GM23248 (cell line): ENCODE measurements around the gene CPLX1. TPM values are rescaled to one million over a fixed set of nuclear protein-coding genes. Genes with fewer than 3 reads are reported as not detected.

ENCODE experiments used
- DNase-seq: peaks from one replicate; pipeline ENCODE4 v3.0.0-alpha.2; 2015
- H2AFZ ChIP-seq: fragments of 200-600 bp; sonication (generic); 2 replicates; pipeline ENCODE4 v1.6.1; 2016; ENCODE audit warnings: antibody characterized with exemption
- H3F3A ChIP-seq: fragments of 200-600 bp; sonication (generic); 2 replicates; pipeline ENCODE4 v1.6.1; 2016; ENCODE audit warnings: mild to moderate bottlenecking, antibody characterized with exemption, mixed run types; ENCODE audit not compliant: insufficient read depth
- H3K27ac ChIP-seq: fragments of 200-600 bp; sonication (generic); 2 replicates; pipeline ENCODE4 v1.5.1; 2016; ENCODE audit warnings: mild to moderate bottlenecking
- H3K27me3 ChIP-seq: fragments of 200-600 bp; sonication (generic); replicated peaks from 2 replicates; pipeline ENCODE4 v1.6.1; 2016; ENCODE audit warnings: mild to moderate bottlenecking; ENCODE audit not compliant: insufficient read depth
- H3K36me3 ChIP-seq: fragments of 200-600 bp; sonication (generic); 2 replicates; pipeline ENCODE4 v1.6.1; 2016; ENCODE audit warnings: low read depth, mild to moderate bottlenecking
- H3K4me1 ChIP-seq: fragments of 200-600 bp; sonication (generic); 2 replicates; pipeline ENCODE4 v1.6.1; 2016; ENCODE audit warnings: mild to moderate bottlenecking; ENCODE audit not compliant: insufficient read depth
- H3K4me2 ChIP-seq: fragments of 200-600 bp; sonication (generic); one replicate; pipeline ENCODE4 v1.6.1; 2016; ENCODE audit warnings: mild to moderate bottlenecking; ENCODE audit not compliant: unreplicated experiment
- H3K4me3 ChIP-seq: fragments of 200-600 bp; sonication (generic); 2 replicates; pipeline ENCODE4 v1.5.1; 2016; ENCODE audit warnings: mild to moderate bottlenecking
- H3K79me2 ChIP-seq: fragments of 200-600 bp; sonication (generic); 2 replicates; pipeline ENCODE4 v1.6.1; 2016; ENCODE audit warnings: mild to moderate bottlenecking; ENCODE audit not compliant: insufficient read depth
- H3K9ac ChIP-seq: fragments of 200-600 bp; sonication (generic); 2 replicates; pipeline ENCODE4 v1.6.1; 2016; ENCODE audit warnings: mild to moderate bottlenecking
- H3K9me2 ChIP-seq: fragments of 200-600 bp; sonication (generic); 2 replicates; pipeline ENCODE4 v1.6.1; 2016; ENCODE audit warnings: mixed run types, mild to moderate bottlenecking, moderate library complexity; ENCODE audit not compliant: insufficient read depth
- H3K9me3 ChIP-seq: fragments of 200-600 bp; sonication (generic); one replicate; pipeline ENCODE4 v1.6.1; 2017; ENCODE audit warnings: low read depth
- H4K20me1 ChIP-seq: fragments of 200-600 bp; sonication (generic); 2 replicates; pipeline ENCODE4 v1.6.0; 2016; ENCODE audit not compliant: insufficient read depth
- EZH2 ChIP-seq: fragments of 200-600 bp; sonication (generic); IDR thresholded peaks from 2 replicates; pipeline ENCODE4 v1.6.1; 2018; ENCODE audit warnings: antibody characterized with exemption, mild to moderate bottlenecking; ENCODE audit not compliant: insufficient read depth, poor library complexity, severe bottlenecking
- EZH2phosphoT487 ChIP-seq: fragments of 200-600 bp; sonication (generic); IDR thresholded peaks from 2 replicates; pipeline ENCODE4 v1.6.1; 2018; ENCODE audit warnings: antibody characterized with exemption, moderate library complexity, mild to moderate bottlenecking, low read depth; ENCODE audit not compliant: insufficient read depth
- WGBS, 2 experiments: methylation state at CpG; one replicate each; pipeline ENCODE4 v1.1.6; 2015 to 2017; ENCODE audit warnings: low lambda C conversion rate in 2 of 2, low coverage in 1 of 2; ENCODE audit errors: missing lambda C conversion rate in 2 of 2; 5-methylcytosine and 5-hydroxymethylcytosine counted together
- in situ Hi-C: fragments of 300-500 bp; cut with MboI; formaldehyde crosslinking; loops from 2 replicates; pipeline ENCODE4 v1.15.0; 2020
- polyA plus RNA-seq: library from polyadenylated mRNA; unstranded; fragments of >200 nt; fragmentation: Nextera tagmentation; extraction: Ambion mirVana; gene quantifications from 2 replicates; pipeline ENCODE4 v1.2.1, GENCODE V29; 2016
- total RNA-seq: library from RNA; depleted of rRNA; stranded (reverse); fragments of >200 nt; shearing (Covaris generic); gene quantifications from 2 replicates; pipeline ENCODE4 v1.2.3, GENCODE V29; 2014

Gene CPLX1
- total and polyA plus RNA-seq, 2 experiments from 2014 or later: not detected

- Histone ChIP-seq H3K36me3 (no peaks in the 10 kb centered on the region), H3K9ac (no peak overlapping the region), H3K27me3 (peaks cover 47% of the 10 kb centered on the region), H3K4me3 (no peak overlapping the region), H4K20me1 (no peaks in the 10 kb centered on the region), H2AFZ (no peak overlapping the region), H3K9me3 (no peaks in the 10 kb centered on the region), H3K9me2 (no peaks in the 10 kb centered on the region), H3K4me1 (no peaks in the 10 kb centered on the region), H3K79me2 (no peaks in the 10 kb centered on the region), H3K27ac (no peak overlapping the region), H3K4me2 (no peak overlapping the region), H3F3A (no peaks in the 10 kb centered on the region)
- in situ Hi-C loops: no loop called here
- no peak for DNase-seq
- TF ChIP-seq EZH2phosphoT487 (no peak), EZH2 (no peak)
- WGBS, 2 experiments: 52 to 57% methylated on average over 22 of the region's 22 CpGs
Measured at GRCh38 chr4:821181-821591, 4.7 kb downstream of the CPLX1 start.

- Histone ChIP-seq H4K20me1 (no peaks in the 10 kb centered on the region), H3K9me3 (no peaks in the 10 kb centered on the region), H3K4me3 (no peak overlapping the region), H3K9ac (no peak overlapping the region), H3K79me2 (no peaks in the 10 kb centered on the region), H3K9me2 (no peaks in the 10 kb centered on the region), H3F3A (no peaks in the 10 kb centered on the region), H3K36me3 (no peaks in the 10 kb centered on the region), H3K4me1 (no peaks in the 10 kb centered on the region), H2AFZ (no peak overlapping the region), H3K27ac (no peak overlapping the region), H3K27me3 (peaks cover 51% of the 10 kb centered on the region), H3K4me2 (no peak overlapping the region)
- DNase-seq: no peak
- in situ Hi-C loops: no loop called here
- WGBS, 2 experiments: 63 to 69% methylated on average over 17 to 21 of the region's 24 CpGs
- no peak for TF ChIP-seq EZH2phosphoT487
- no peak for TF ChIP-seq EZH2
Measured at GRCh38 chr4:820230-821172, 5.4 kb downstream of the CPLX1 start.

DNA sequence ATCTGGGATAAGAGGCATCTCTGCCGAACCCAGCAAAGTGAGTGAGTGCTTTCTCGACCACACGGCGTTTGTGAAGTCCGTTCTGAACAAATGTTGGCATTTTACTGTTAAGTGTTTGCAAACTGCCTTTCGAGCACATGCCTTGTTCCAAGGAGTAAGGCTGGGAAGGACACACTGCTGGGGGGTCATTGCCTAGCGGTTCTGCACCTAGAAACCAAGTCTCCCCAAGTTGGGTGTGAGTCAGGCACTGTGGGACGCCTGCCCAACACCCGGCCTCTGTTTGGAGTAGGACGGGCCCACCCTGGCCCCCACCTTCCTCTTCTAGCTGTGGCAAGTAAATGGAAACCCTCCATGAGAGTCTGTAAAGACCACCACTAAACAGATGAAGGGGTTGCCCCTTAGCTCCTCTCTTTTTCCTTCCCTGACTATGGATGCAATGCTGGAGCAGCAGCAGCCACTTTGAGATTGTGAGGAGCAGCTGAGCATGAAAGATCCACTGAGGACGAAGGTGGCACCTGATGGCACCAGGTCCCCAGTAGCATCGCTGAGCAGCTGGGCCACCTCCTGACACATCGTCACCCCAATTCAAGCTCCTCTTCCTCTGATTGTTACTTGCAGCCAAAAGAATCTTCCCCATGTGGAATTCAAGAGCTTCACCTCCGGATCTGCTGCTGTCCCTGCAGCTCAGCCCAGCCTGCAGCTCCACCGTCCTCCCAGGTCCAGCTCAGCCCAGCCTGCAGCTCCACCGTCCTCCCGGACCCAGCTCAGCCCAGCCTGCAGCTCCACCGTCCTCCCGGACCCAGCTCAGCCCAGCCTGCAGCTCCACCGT, 6.3 kb downstream of the CPLX1 start:
- in situ Hi-C loops: no loop called here
- H3K27me3 ChIP-seq: peaks cover 48% of the 10 kb centered on the region

DNA sequence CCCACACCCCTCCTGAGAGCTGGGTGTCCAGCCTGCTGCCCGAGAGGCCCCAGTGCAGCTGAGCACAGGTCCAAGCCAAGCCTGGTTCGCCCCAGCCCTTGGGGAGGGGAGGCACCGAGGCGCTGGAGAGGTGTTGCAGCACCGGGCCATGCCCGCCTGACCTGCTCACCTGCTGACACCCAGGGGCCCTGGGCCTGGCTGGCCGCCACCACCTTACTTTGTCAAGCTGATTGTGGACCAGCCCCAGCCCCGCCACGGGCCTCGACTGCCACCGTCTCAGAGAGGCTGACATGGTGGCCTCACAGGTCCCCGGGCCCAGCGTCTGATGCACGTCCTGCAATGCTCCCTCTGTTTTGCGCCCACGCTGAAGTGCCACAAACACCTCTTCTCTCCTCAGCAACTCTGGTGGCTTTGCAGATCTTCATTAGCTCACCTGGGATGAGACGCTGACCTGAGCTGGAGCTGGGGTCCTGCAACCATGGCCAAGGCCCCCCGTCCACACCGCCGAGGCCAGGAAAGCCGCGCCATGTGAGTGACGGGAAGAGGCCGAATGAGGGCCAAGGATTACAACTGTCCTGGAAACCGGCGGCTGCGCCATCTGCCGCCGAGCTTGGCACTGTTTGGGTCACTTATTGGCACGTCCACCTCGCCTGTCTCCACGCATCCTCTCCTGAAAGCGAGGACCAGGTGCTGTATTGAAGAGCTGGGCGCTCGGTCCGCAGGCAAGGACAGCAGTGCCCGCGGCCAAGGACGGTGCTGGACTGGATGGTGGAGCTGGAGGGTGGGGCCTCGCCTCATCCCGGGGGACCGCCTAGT, 7.6 kb downstream of the CPLX1 start:
- Histone ChIP-seq H3F3A (no peaks in the 10 kb centered on the region), H3K27me3 (peaks cover 45% of the 10 kb centered on the region), H3K9me3 (no peaks in the 10 kb centered on the region), H4K20me1 (no peaks in the 10 kb centered on the region), H3K79me2 (no peaks in the 10 kb centered on the region), H3K4me1 (no peaks in the 10 kb centered on the region), H3K4me2 (no peak overlapping the region), H3K27ac (no peak overlapping the region), H3K9me2 (no peaks in the 10 kb centered on the region), H3K36me3 (no peaks in the 10 kb centered on the region), H3K9ac (no peak overlapping the region), H3K4me3 (no peak overlapping the region), H2AFZ (no peak overlapping the region)
- in situ Hi-C loops: no loop called here
- 70% methylated on average over 40 to 42 of the region's 42 CpGs for WGBS, 2 experiments
- no peak for DNase-seq
- TF ChIP-seq EZH2phosphoT487: no peak
- no peak for TF ChIP-seq EZH2

More for the DNA sequence above, 6.3 kb downstream of the CPLX1 start:
- Histone ChIP-seq H3K27ac (no peak overlapping the region), H3F3A (no peaks in the 10 kb centered on the region), H3K36me3 (no peaks in the 10 kb centered on the region), H3K9ac (no peak overlapping the region), H3K9me2 (no peaks in the 10 kb centered on the region), H3K4me2 (no peak overlapping the region), H4K20me1 (no peaks in the 10 kb centered on the region), H2AFZ (no peak overlapping the region), H3K4me3 (no peak overlapping the region), H3K79me2 (no peaks in the 10 kb centered on the region), H3K4me1 (no peaks in the 10 kb centered on the region), H3K9me3 (no peaks in the 10 kb centered on the region)
- DNase-seq: no peak
- TF ChIP-seq EZH2 (no peak), EZH2phosphoT487 (no peak)
- WGBS, 2 experiments: 54 to 57% methylated on average over 19 to 20 of the region's 20 CpGs
